NCI-H2029 treated with DMSO at 0.1 percent for 48 hours (cell line): Measurements from ENCODE around the gene NUDCD2.

Experiments
- DNase-seq: peaks from one replicate; lab custom pipeline; 2025; lab: John Stamatoyannopoulos, UW

Gene NUDCD2, protein sequence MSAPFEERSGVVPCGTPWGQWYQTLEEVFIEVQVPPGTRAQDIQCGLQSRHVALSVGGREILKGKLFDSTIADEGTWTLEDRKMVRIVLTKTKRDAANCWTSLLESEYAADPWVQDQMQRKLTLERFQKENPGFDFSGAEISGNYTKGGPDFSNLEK

GRCh38 chr5:163459819-163460561 is at the start of gene NUDCD2:
TSS of gene NUDCD2 (minus strand) at chr5:163460102. CDS start at chr5:163460050, 52 bp downstream.
- DNase-seq, result peak; percentile 96

GRCh38 chr5:163509291-163509951 is 49.5 kb upstream of the NUDCD2 start:
- DNase-seq, result no peak

DNA sequence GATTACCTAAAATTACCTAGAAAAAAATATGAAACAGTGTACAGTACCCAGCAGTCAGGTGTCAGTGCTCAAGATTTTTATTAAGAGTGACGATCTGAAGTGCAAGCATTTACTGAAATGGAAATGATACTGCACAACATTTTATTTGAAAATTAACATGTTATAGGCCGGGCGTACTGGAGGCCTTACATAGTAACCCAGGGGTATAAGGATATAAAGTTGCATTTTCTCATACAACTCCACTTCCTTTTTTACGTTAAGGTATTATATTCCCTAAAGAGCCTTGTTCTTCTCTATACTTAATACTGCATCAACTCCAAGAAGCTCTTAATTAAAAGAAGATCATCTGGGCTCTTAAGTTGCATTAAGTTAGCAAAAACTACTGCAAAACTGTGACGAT is 48.9 kb upstream of the NUDCD2 start:
- DNase-seq, result no peak

DNA sequence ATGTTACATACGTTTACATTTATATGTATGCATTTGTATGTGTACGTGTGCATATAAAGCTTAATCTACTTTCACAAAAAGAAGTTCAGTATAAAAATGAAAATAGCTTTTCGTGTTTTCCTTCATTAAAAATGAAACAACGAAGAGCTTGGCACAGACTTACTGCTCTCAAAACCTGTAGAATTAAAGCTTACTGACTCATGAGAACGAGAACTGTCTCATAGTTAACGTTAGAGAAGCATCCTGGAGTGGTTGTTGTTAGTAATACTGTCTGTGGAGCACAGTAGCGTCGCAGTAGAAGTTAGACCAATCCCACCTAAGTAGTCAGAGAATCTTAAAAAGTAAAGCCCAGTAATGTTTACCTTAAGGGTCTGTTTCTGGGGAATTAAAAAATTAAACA is 46.8 kb upstream of the NUDCD2 start:
- DNase-seq, result no peak

DNA sequence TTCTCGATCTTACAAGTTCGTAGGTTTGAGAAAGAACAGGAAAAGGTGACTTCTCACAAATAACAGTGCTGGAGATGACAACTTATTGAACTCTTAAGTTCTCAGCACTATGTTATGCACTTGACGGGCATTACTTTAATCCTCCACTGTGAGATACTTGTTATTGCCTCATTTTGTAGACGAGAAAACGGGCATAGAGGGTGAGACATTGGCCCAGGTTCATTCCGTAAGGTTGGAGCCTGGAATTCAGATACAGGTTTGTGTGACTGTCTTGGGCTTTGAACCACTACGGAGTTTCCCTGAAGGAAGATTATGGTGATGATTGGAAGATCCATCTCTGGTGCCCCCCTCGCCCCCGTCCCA is 46.2 kb upstream of the NUDCD2 start:
- DNase-seq, result no peak

- peak; percentile 79 for DNase-seq
Observed at GRCh38 chr5:163505368-163506094, 45.6 kb upstream of the NUDCD2 start, which contains the start of gene MAT2B. TSS of gene MAT2B (plus strand) at chr5:163505619. CDS start at chr5:163505687, 68 bp downstream.

DNA sequence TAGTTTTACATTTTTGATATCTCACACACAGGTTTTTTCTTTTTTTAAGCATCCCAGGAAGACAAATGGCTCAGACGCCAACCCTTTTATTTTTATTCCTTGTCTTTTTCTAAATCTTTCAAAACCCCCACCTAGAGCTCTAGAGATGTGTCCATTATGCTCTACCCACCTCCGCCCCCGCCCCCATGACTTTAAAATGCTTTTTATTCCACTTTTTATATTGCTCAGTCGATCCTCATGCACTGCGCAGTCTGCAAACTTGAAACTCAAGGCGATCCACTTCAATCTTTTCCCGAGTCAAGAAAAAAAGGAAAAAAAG is 45.1 kb upstream of the NUDCD2 start:
- no peak for DNase-seq

DNA sequence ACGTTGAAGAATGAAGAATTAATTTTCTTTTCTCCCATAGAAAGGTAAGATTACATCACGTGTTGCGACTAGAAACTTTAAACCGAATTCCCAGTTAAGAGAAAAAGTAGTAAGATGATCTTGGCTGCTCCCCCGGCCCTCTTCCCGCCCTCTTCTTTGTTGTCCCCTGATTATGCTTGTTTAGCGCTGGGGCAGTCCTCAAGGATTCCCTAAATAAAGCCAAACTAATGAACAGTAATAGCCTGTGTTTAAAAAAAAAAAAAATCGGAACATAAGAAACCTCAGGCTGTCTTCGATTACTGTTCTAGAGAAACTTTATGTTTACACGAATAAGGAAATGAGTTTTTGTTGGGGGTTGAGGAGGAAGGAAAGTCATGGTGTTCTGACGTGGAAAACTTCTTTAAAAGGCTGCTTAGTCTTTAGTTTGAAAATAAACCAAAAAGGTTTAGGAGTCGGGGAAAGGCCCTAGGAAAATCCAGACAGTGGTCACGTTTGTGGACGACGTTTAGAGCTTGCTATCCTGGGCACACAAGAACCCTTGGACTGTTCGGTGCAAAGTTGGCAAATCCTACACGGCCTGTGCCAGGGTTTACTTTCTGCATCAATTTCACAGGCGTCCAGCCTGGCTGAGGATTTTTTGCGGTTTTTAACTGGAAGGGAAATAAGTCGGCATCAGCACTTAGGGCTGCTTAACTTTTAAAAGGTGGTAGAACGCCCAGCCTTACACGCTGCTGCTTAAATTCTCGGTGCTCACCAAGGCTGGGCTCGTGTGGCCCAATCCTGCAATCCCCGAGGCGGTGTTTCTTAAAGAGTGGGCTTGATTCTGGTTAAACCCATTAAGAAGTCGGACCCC is 44.4 kb upstream of the NUDCD2 start:
- DNase-seq, result no peak

GRCh38 chr5:163503106-163504078 is 43.5 kb upstream of the NUDCD2 start:
- DNase-seq, result no peak

GRCh38 chr5:163502521-163502920 is 42.6 kb upstream of the NUDCD2 start:
- DNase-seq, result no peak

GRCh38 chr5:163498886-163499285 is 39.0 kb upstream of the NUDCD2 start:
- no peak for DNase-seq

- no peak for DNase-seq
Observed at GRCh38 chr5:163497315-163497714, 37.4 kb upstream of the NUDCD2 start.

GRCh38 chr5:163496286-163496685 is 36.4 kb upstream of the NUDCD2 start:
- no peak for DNase-seq

DNA sequence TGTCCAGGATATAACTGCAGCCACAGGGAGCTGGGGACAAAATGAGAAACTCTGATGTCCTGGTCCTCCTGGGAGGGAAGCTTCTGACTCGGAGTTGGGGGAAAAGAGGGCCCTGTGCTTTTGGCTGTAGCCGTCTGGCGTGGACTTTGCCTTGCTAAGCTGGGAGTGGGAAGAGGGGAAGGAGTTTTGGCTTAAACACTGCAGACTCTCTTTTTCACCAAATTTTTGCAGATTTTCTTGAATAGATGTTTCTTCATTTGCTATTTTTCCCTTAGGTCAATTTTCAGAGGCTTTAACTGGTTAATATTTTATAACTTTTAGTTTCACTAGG is 29.8 kb upstream of the NUDCD2 start:
- no peak for DNase-seq

- no peak for DNase-seq
Observed at GRCh38 chr5:163489055-163489744, 29.3 kb upstream of the NUDCD2 start.

- DNase-seq, result no peak
Observed at GRCh38 chr5:163478982-163479271, 19.0 kb upstream of the NUDCD2 start.

- no peak for DNase-seq
Observed at GRCh38 chr5:163478126-163478981, 18.5 kb upstream of the NUDCD2 start.

- DNase-seq, result no peak
Observed at GRCh38 chr5:163475411-163475810, 15.5 kb upstream of the NUDCD2 start.

GRCh38 chr5:163473635-163474243 is 13.8 kb upstream of the NUDCD2 start:
- DNase-seq, result no peak
